MV-4-11 (cell line): ENCODE results near the gene CTDNEP1.

Experiments
- DNase-seq: peaks from one replicate; lab custom pipeline; 2025; lab: John Stamatoyannopoulos, UW

CTDNEP1 gene

DNA sequence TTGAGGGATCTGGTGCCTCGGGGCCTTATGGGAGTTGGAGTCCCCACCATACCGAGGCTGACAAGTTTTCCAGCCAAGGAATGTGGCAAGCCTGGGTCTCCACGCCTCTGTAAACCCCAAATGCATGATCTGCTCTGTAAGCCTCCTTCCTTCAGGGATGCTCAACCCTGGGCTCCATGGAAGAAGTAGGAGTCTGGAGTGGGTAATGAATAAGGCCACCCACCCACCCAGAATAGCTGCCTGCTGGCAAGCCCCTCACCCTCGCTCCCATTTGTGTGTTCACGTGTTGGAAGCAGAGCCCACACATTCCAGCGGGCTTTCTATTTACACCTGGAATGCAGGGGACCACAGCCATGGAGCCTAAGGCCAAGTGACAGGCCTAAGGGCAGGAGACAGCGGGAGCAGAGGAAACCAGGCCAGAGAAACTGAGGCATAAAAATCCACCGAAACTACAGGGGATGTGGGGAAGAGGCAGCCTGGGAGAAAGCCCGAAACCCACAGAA lies 36.3 kb downstream of the CTDNEP1 start:
- DNase-seq = no peak

DNA sequence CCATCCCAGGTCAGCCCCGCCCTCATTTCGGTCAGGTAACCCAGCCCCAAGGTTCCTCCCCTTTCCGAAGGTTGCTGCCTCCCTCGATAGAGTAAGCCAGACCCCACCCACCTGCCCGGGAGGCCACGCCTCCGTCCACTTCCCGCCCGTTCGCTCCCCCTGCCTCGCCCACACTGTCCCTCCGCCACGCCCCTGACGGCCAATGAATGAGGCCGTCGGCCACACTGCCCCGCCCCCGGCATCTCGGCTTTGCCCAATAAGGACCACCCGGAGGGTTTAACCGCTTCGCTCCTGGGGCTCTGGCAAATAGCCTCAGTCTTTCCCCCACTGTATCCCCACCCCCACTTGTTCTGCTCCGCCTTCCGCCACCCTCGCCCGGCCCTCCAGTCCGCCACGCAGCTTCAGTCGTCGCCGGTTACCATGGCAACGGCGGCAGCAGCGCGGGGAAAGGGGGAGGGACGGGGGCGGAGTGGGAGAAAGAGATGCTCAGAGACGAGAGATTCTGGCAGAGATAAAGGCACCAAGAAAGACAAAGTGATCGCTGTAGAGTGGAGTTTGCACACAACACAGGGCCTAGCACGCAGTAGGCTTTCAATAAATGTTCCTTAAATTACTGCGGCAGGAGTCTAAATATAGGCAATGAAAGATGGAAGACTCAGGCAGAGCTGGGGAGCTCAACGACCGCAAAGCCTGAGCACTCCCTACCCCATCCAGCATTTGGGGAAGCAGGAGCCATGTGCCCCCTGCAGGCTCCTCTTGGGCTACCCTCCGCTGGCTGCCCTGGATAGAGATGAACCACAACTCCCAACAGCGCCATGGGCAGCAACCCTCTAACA lies 37.0 kb downstream of the CTDNEP1 start:
- DNase-seq = peak; percentile 95

DNA sequence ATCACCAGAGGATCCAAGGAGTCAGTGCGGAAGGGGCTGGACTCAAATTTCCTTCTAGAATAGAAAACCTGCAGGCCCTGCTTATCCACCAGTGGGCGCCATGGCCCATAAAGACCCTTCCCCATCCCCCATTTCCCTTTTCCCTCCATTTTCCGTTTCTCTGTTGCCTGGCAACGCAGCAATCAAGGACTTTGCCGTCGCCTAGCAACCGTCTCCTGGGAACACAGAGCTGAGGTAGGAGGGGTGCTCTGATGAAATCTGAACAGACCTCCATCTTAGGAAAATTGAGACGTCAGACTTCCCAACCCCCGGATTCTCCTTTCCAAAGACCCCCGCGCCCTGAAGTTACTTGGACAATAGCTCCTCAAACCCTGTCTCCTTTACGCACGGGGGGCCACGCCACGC lies 37.6 kb downstream of the CTDNEP1 start:
- peak; percentile 66 for DNase-seq

DNA sequence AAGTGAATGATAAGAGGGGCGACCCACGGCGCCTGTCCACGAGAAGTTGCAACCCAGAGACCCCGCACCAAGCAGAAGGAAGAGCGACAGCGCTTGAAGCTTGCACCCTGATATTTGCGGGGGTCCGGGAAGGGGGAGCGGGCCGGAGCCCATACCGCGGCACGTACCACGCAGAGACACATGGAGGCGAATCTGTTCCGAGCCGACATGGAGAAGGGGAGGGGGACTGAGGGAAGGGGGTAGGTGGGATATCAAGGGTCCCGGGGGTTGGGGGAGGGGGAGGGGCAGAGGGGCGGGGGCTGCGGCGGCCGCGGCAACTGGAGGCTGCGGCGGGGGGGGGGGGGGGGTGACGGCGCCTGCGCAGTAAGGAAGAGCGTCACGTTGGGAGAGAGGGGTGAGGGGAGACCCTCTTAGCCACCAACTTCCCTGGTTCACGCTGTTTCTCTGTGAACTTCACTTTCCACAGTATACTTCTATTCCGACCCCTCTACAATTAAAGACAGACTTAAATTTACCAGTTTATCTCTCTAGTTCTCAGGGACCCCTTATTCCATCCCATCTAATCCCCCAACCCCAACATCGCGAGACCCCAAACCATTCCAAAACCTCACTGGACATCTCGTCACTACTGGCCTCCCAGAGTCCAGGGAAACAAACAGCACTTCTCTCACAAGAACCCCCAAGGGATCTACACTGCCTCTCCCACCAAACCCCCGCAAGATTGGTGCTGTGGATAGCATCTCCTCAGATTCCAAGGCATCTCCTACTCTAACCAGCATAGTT lies 39.9 kb downstream of the CTDNEP1 start:
- no peak for DNase-seq

DNA sequence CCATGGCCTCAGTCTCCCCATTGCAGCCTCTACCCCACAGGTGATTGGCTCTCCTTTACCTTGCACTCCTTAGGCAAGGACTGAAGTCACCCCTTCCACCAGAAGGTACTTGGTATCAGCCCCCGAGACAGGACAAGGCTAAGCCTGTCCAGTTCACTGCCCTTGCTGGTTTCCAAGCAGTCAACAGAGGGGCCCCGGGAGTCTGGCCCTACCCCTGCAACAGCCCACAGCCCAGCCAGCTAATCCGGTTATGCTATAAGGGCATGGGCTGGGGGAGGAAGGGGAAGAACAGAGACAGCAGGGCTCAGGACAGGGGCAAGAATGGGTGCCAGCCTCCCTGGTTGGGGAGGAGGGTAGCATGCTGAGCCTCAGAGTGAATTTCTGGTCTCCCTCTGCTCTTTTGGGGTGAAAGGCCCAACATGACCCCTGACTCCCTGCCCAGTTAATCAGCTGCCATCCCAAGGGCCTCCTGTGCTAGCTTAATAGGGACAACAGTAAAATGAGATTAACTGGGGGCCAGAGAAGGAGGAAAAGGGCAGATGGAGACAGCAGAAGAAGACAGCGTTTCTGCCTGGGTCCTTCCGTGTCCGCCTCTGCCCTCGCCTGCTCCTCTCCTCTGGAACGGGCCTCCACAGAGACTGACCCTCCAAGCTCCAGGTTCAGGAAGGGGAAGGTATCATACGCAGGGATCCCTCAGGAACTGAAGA lies 42.6 kb downstream of the CTDNEP1 start:
- DNase-seq = no peak

DNA sequence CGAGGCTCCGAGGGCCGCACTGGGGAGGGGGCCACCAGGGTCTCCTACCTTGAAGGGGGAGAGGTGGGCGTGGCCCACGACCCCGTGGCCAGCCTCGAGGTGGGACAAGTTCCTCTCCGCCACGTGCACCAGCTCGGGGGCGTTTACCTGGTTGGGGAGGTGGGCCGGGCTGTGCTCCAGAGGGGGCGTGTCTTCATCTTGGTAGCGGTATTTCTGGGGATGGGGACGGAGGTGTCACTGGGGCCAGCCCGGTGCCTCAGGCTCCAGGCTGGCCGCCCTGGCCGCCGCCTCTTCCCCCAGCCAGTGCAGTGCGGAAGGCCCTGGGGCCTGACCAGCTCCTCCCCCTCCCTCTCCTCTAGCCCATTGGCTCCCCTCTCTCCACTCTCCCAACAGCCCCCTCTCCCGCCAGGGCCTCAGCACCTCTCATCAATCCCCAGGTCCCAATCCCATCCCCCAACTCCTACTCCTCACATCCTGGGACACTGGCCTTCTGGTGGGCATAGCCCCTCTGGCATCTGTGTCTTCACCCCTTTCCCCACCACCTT lies 43.4 kb downstream of the CTDNEP1 start:
- DNase-seq = no peak

DNA sequence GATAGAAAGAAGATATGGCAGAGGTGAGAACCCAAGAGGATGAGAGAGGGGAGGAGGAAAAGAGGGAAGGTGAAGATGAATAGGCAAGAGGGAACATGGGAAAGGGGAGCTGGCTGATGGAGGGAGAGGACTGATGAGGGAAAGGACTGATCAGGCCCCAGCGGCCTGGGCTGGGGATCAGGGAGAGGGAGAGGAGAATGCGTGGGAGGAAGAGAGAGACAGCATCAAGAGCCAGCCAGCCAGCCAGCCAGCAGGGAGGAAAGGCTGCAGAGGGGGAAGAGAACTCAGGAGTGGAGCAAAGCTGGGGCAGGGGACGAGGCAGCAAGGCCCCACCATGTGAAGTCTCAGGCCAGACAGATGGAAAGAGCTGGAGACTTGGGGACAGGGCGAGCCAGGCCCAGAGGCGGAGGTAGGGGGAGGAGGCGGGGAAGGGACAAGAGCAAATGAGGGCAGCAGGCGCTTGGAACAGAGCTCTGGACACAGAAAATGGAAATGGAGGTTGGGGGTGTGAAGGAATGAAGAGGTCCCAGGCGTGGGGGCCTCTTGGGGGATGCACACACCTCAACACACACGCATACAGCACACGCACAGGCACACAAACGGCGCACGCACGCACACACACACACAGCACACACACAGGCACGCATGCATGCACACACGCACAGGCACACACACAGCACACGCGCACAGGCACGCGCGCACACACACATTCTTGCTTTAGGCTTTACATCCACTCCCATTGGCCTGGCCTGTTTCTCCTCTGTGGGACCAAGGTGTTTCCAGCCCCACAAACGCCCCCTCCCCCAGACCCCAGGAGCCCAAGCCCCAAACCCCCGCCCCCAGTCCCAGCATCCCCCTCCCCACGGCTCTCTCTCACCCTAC lies 44.2 kb downstream of the CTDNEP1 start:
- DNase-seq = no peak

DNA sequence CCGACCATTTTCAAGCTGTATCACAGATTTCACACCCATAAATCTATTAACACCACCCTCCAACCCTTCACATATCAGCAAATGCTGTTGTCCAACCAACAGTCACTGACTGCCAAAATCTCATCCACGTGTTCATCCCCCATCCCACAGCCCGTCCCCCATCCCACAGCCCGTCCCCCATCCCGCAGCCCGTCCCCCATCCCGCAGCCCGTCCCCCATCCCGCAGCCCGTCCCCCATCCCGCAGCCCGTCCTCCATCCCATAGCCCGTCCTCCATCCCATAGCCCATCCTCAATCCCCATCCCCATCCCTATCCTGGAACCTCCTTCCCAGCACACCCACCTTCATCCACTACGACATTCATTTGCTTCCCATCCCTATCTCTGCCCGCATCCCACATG lies 46.0 kb downstream of the CTDNEP1 start:
- no peak for DNase-seq

DNA sequence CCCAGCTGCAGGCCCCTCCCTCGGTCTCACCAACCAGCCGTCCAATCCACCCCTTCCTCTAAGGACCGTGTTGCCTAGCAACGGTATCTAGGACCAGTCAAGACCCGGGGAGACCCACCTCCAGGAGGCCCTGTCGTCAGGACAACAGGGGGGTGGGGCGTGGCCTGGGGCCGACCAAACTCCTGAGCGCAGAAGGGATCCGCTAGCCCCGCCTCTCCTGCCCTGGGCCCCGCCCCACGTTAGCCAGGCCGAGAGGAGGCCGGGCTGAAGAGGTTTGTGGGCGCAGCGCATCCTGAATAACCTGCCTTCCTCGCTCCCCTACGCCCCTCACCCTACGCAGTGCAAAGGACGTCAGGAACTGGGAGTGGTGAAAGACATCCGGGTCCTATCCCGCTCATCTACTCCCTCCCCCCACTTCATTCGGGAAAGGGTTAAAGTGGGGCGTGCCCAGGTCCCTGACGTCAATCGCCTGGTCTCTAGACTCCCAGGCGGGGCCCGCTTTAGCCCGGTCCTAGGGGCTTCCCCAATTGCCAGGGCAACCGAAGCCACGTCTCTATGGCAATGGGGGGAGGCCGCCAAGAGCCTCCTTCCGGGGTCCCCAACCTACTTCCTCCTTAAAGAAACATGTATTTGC lies 46.6 kb downstream of the CTDNEP1 start:
- DNase-seq = peak; percentile 63

DNA sequence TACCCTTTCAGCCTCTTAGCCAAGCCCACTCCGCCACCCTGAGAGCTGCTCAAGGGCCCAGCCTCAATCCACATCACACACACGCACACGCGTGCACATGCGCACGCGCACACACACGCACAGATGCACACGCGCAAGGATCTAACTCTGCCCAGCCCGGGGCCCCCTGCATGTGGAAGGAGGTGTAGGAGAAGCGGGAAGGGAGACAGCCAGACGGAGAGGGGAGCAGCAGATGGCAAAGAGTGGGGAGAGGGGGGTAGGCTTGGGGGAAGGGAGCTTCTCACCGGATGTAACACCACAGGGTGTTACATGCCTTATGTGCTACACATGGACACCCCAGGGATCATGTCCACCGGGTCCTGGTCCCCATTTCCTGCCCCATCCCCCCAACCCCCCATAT lies 47.2 kb downstream of the CTDNEP1 start:
- DNase-seq = no peak

DNA sequence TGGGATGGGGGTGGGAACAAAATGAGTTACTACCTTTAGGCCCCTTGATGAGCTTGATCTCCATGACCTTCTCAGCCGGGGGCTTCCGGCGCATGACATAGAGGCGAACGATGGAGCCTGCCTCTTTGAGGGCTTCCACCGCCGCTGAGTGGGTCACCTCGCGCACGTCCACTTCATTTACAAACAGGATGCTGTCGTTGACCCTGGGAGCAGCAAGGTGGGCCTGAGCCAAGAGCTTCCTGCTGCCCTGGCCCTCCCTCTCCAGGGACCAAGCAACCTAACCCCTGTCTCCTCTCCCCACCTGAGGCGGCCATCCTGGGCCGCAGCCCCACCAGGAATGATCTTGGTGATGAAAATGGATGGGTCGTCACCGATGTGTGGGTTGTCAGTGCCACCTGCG lies 48.1 kb downstream of the CTDNEP1 start:
- no peak for DNase-seq

DNA sequence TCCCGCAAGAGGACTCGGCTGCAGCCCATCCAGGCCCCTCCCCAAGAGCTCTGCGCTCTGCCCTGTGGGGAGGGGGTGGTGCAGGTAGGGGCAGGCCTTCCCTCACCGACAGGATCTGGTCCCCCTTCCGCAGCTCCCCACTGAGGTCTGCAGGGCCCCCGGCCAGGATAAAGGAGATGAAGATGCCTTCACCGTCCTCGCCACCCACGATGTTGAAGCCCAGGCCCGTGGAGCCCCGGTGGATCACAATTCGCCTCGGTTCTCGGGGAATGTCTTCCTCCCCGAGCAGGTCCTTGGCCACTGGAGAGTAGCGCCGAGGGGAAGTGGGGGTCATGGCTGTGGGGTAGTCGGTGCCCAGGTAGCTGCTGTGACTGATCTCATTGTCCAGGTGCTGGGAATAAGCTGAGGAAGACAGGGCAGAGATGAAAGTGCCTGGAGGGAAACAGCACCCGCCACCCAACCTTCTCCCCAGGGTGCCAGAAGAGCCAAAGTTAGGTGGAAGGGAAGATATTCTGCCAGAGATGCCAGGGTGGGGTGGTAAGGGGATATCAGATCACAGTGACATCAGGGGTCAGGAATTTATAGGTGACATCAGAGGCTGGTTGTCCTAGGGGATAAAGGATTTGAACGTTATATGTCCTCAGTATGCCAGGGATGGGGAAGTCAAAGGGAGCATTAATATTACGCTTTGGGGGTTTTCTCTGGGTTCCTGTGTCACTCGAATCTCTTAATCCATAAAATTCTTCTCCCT lies 54.7 kb downstream of the CTDNEP1 start:
- no peak for DNase-seq

DNA sequence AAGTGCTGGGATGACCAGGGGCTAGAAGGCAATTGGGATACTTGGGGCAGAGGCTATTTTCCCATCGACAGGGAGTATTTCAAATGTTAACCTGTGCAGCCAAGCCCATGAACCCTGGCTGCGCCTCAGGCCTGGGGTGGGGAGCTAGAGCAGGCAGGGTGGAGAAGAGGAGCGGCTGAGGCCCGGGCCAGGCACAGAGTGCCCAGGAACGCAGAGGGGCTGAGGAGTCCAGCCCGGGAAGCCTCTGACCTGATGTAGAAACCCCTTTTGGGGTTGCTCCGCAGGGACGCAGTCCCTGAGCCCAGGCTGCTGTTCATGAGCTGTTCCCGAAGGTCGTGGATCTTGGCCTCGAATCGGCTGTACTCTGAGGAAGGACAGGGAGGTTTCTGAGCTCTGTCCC lies 55.6 kb downstream of the CTDNEP1 start:
- DNase-seq = no peak
